ENCODE results near the gene NAV2. TPM values are rescaled to one million over a fixed set of nuclear protein-coding genes. Genes with fewer than 3 reads are reported as not detected.
A peak's percentile ranks its signal among the peaks of the same experiment; 100 is the strongest.

The NAV2 gene
- total RNA-seq, 4 donors from 2014 or later = 19.2 to 34.7 (median 25.8) TPM

- H3K27ac ChIP-seq = peak overlapping the region in 3 of 4 donors; percentile 27 to 92 (median 90)
- H3K27me3 ChIP-seq = no peaks in the 10 kb centered on the region
- H3K9me3 ChIP-seq = no peaks in the 10 kb centered on the region
- 46 to 54% methylated on average over 5 of the region's 5 CpGs for WGBS, 2 donors
- H3K4me1 ChIP-seq = peaks cover 0 to 58% (median 26%) of the 10 kb centered on the region in 4 donors
- TF ChIP-seq EP300 (IDR thresholded peaks at IDR 0.05) (peak in 1 of 2 donors; percentile 76), POLR2A (IDR thresholded peaks at IDR 0.05) (no peak), CTCF (IDR thresholded peaks at IDR 0.05) (no peak)
- no peak overlapping the region for H3K4me3 ChIP-seq
- no peaks in the 10 kb centered on the region for H3K36me3 ChIP-seq
- DNase-seq (ENCODE audit: low spot score in 2 of 2) = peak; percentile 32 to 60
Observed at GRCh38 chr11:19683141-19683805, 29.4 kb upstream of the NAV2 start.

GRCh38 chr11:19683862-19684491 is 28.7 kb upstream of the NAV2 start:
- Histone ChIP-seq H3K4me3 (no peak overlapping the region), H3K36me3 (no peaks in the 10 kb centered on the region), H3K4me1 (peaks cover 0 to 58% (median 26%) of the 10 kb centered on the region in 4 donors), H3K27ac (peak overlapping the region in 2 of 4 donors; percentile 90 to 92), H3K27me3 (no peaks in the 10 kb centered on the region), H3K9me3 (no peaks in the 10 kb centered on the region)
- 82% methylated on average over 2 of the region's 2 CpGs for WGBS, 2 donors
- DNase-seq (ENCODE audit: low spot score in 2 of 2) = no peak
- no peak for TF ChIP-seq EP300 (IDR thresholded peaks at IDR 0.05)
- TF ChIP-seq CTCF (IDR thresholded peaks at IDR 0.05) = no peak
- no peak for TF ChIP-seq POLR2A (IDR thresholded peaks at IDR 0.05)

GRCh38 chr11:19686234-19686633 is 26.4 kb upstream of the NAV2 start:
- WGBS, 2 donors = 85 to 95% methylated on average over 1 of the region's 1 CpG
- no peak overlapping the region for H3K27ac ChIP-seq
- no peak overlapping the region for H3K4me3 ChIP-seq
- H3K9me3 ChIP-seq = no peaks in the 10 kb centered on the region
- no peak for DNase-seq (ENCODE audit: low spot score in 2 of 2)
- no peaks in the 10 kb centered on the region for H3K36me3 ChIP-seq
- H3K4me1 ChIP-seq = peaks cover 0 to 39% (median 11%) of the 10 kb centered on the region in 4 donors
- H3K27me3 ChIP-seq = no peaks in the 10 kb centered on the region
- TF ChIP-seq POLR2A (IDR thresholded peaks at IDR 0.05) = no peak
- no peak for TF ChIP-seq CTCF (IDR thresholded peaks at IDR 0.05)
- TF ChIP-seq EP300 (IDR thresholded peaks at IDR 0.05) = no peak

GRCh38 chr11:19687392-19687791 is 25.2 kb upstream of the NAV2 start:
- no peak for DNase-seq (ENCODE audit: low spot score in 2 of 2)
- no peak for TF ChIP-seq POLR2A (IDR thresholded peaks at IDR 0.05)
- TF ChIP-seq EP300 (IDR thresholded peaks at IDR 0.05) = no peak
- TF ChIP-seq CTCF (IDR thresholded peaks at IDR 0.05) = no peak
- no peak overlapping the region for H3K27ac ChIP-seq
- peaks cover 0 to 28% (median 11%) of the 10 kb centered on the region in 4 donors for H3K4me1 ChIP-seq
- no peak overlapping the region for H3K4me3 ChIP-seq
- no peaks in the 10 kb centered on the region for H3K9me3 ChIP-seq
- no peaks in the 10 kb centered on the region for H3K27me3 ChIP-seq
- H3K36me3 ChIP-seq = no peaks in the 10 kb centered on the region
- WGBS, 2 donors = 86 to 90% methylated on average over 1 of the region's 1 CpG

GRCh38 chr11:19689281-19690000 is 23.2 kb upstream of the NAV2 start:
- TF ChIP-seq CTCF (IDR thresholded peaks at IDR 0.05) (no peak), EP300 (IDR thresholded peaks at IDR 0.05) (no peak), POLR2A (IDR thresholded peaks at IDR 0.05) (no peak)
- H3K4me1 ChIP-seq = peaks cover 0 to 8% (median 1%) of the 10 kb centered on the region in 4 donors
- H3K9me3 ChIP-seq = no peaks in the 10 kb centered on the region
- no peaks in the 10 kb centered on the region for H3K36me3 ChIP-seq
- no peak overlapping the region for H3K27ac ChIP-seq
- no peak overlapping the region for H3K4me3 ChIP-seq
- 88% methylated on average over 8 of the region's 8 CpGs for WGBS, 2 donors
- no peak for DNase-seq (ENCODE audit: low spot score in 2 of 2)
- H3K27me3 ChIP-seq = no peaks in the 10 kb centered on the region
